Measurements from ENCODE around the gene CA7.

DNA sequence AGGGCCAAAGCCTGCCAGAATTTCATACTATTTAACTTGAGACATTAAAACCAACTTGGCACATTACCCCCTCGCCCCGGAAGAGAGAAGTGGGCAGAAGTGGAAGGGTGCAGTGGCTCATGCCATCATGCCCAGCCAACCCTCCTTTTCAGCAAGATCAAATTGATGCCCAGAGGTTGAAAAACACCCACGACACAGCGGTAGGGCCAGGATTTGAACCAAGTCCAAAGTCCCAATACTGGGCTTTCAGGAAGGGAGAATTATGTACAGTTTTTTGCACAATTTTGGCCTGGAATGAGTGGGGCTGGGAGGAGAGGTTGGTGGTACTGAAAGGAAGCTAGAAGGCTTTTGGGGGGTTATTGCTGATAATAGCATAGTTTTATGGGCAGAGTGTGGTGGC, 47.1 kb downstream of the CA7 start:
- TF ChIP-seq, protein P1, sequence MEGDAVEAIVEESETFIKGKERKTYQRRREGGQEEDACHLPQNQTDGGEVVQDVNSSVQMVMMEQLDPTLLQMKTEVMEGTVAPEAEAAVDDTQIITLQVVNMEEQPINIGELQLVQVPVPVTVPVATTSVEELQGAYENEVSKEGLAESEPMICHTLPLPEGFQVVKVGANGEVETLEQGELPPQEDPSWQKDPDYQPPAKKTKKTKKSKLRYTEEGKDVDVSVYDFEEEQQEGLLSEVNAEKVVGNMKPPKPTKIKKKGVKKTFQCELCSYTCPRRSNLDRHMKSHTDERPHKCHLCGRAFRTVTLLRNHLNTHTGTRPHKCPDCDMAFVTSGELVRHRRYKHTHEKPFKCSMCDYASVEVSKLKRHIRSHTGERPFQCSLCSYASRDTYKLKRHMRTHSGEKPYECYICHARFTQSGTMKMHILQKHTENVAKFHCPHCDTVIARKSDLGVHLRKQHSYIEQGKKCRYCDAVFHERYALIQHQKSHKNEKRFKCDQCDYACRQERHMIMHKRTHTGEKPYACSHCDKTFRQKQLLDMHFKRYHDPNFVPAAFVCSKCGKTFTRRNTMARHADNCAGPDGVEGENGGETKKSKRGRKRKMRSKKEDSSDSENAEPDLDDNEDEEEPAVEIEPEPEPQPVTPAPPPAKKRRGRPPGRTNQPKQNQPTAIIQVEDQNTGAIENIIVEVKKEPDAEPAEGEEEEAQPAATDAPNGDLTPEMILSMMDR (IDR thresholded peaks at IDR 0.05), result no peak
- TF ChIP-seq POLR2A (IDR thresholded peaks at IDR 0.05), result no peak

Data from tibial nerve (tissue), 3 donors.